COLO829 (cell line): Measurements from ENCODE around the gene ULK4.
"Not testable (repeated sequence)": the region's sequence is repeated elsewhere in the genome, so short reads cannot be mapped to it uniquely, and the experiment has no call there.

ENCODE experiments used
- DNase-seq: peaks from one replicate; pipeline ENCODE4 v3.0.0; 2012; ENCODE audit warnings: low spot score

ULK4 gene

DNA sequence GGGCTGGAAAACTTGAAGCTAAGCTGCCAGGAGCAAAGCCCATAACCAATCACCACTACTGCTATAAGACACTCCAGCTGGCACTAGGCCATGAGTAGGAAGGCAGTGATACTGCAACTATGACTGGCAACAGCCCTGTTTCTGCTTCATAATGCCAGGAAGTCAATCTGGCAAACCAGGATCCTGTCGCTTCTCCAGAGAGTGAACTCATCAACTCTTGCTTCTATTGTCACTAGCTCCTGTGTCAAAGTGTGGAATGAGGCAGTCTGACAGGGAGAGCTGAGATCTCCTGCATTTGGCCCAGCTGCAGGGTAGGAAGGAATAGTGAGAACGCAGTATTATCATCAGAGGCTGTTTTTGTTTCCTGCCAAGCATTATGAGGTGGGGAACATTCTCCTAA lies 657.3 kb downstream of the ULK4 start:
- no peak for DNase-seq

DNA sequence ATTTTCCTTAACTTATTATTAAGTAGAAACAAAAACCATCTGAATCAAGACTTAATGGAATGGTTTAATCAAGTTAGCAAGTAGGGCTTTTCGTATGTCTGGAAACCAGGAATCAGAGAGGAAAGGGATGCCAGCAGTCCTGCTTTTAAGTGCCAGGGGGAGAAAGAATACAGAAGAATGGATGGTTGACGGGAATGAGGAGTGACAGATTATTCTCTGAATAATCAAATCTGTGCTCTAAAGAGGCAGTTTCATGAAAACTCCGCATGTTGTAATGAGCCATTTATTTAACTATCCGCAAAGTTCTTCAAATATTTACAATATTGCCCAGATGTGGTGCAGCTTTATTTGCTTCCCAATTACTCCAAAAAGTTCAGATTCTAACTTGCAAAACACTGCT lies 659.6 kb downstream of the ULK4 start:
- DNase-seq = no peak

DNA sequence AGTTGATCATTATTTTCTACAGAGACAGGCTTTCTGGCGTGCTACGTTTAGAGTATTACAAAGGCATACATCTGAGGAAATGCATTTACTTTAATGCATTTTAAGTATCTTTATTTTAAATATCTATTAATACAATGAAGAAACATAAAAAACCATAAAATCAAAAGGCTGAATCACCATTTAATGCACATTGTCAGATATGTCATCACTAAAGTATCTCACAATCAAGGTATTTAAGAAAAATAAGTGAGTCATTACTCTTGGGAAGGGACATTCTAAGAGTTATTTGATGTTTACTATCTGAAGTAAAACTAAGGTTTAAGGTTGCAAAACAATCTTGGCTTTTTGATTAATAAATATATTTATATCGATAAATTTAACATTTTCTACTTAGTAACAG lies 660.4 kb downstream of the ULK4 start:
- DNase-seq = no peak

DNA sequence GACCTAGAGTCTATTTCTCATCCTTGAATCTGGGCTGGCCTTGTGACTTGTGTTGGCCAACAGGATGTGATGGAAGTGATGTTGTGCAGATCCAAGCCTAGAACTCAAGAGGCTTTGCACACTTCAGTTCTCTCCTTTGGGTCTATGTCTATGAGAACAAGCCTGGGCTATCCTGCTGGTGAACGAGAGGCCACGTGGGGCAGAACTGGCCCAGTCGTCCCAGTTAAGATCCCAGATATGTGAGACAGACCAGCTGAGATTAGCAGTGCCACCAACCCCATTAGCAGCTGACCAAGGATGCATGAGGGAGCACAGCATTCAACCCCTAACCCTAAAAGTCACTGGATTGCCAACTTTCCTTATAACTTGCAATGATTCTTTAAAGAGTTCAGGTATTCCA lies 662.9 kb downstream of the ULK4 start:
- DNase-seq = no peak

DNA sequence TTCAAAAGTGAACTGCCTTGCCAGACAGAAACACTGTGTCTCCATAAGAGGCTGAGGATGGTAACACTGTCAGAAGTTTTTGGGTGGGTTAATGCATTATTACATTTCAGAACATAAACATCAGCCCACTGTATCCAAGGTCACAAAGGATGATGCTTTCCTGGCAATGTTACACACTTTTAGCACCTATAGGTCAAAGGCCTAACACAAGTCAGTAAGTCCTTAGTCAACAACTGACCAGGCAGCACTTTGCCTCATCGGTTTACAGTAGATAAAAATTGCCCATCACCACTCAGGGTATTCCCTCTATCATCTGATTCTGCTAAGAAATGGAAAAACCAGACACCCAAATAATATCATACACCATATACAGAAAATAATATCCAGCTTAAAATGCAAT lies 664.2 kb downstream of the ULK4 start:
- DNase-seq = no peak

DNA sequence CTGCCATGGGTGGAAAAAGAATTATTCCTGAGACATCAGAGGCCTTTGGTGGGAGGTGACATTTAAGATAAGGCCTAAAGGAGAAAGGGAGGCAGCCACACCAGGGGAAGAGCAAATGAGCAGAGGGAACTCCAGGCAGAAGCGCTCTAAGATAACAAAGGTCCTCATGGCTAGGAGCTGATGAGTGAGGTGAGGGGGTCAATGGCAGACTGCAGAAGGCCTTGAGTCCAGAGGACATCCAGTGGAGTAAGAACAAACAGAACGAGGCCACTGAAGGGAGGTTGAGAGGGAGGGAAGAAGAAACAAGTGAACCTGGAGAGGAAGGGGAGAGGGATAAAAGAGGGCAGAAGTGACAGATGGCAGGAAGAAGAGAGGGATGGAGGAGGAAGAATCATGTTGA lies 665.3 kb downstream of the ULK4 start:
- no peak for DNase-seq

DNA sequence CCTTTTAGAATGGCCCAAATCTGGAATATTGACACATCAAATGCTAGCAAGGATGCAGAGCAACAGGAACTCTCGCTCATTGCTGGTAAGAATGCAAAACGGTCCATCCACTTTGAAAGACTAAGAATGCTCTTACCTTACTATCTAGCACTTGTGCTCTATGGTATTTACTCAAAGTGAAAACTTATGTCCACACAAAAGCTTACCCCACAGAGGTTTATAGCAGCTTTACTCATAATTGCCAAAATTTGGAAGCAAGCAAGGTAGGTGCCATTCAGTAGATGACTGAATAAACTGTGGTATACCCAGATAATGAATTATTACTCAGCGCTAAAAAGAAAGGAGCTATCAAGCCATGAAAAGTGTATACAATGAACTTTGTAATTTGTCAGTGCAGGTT lies 666.2 kb downstream of the ULK4 start:
- DNase-seq = no peak

DNA sequence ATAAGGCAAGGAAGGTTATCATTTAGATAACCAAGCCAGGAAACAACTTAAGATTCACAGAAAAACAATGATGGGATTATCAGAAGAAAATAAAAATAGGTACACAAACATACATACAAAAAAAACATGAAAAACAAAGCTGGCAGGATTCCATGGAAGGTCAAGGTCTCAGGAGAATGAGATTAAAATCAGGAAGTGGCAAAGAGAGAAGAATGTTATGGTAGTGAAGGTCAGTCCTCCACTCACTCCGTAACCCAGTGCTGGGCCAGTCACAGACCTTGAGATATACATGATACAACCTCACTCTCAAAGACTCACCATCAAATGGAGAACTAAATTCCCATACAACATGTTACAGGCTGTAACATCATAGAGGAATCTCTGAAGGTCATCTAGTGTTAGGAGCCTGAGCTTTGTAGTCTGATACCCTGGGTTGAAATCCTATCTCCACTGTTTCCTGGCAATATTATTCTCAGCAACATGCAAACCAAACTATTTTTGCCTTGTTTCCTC lies 668.7 kb downstream of the ULK4 start:
- DNase-seq = no peak

DNA sequence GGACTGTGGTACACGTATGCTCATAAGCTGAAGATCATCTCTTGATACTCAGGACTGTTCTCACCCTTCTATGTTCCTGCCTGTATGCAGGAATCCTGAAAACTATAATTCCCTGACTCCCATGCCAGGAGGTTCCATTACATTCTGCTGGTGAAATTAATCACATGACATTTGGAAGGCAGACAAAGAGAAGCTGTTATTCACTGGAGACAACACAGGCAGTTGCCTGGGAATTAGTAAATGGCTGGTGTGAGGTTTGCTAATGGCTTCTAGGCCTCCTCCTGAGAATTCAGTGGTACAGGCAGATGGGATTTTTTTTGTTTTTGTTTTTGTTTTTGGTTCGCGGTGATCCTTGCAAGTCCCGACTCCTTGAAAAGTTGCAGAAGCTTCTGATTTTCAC lies 671.2 kb downstream of the ULK4 start:
- DNase-seq = peak; percentile 81

DNA sequence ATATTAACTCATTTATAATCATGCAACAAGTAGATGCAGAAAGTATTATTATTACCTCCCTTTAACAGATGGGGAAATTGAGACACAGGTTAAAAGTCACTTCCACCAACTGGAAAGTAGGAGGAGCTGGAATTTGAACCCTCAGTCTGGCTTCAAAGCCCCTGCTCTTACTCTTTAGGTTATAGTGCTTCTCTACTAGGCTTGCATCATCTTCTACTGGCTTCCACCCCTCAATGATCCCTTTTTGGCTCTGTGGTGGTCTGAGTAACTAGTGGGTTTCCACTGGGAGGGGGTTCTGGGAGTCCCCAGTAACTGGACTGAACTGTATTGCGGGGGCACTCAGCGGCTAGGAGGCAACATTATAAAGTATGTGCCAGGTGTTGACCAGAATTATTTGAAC lies 671.6 kb downstream of the ULK4 start:
- DNase-seq = no peak

DNA sequence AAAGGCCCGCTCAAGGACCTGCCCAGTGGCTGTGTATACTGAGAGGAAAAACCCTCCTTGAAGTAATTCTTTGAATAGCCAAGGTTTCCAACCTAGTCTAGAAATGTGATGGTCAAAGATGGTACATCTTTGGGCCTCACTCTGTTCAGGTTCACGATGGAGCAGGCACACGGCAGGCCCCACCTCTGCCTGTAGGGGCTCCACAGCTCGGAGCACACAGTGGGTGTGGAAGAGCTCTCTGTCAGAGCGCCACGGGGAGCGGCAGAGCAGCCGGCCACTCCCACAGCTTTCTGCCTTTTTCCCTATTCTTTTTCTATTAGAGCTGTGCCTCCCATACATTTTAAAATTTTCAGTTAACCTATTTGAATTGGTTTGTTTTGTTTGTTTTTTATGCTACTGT lies 673.1 kb downstream of the ULK4 start:
- no peak for DNase-seq

DNA sequence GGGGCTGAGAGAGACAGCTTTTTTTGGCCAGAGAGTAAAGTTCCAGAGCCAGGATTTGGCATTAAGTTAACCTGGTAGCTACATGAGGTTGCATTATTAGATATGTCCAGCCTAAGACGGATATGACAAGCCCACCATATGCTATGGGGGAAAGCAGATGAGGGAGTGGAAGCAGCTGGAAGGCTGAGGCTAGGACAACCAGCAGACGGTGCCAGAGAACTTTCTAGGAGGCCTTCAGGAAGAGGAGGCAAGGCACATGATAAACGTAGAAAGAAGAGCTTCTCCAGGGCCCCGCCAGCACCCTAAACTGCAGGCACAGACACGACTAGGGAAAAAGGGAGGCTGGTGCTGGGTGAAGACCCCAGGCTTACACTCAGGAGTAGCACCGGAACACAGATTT lies 675.6 kb downstream of the ULK4 start:
- DNase-seq = no peak

DNA sequence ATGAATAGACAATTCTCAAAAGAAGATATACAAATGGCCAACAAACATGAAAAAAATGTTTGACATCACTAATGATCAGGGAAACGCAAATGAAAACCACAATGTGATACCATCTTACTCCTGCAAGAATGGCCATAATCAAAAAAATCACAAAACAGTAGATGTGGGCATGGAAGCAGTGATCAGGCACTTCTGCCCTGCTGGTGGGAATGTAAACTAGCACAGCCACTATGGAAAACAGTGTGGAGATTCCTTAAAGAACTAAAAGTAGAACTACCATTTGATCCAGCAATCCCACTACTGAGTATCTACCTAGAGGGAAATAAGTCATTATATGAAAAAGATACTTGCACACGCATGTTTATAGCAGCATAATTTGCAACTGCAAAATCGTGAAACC lies 677.0 kb downstream of the ULK4 start:
- DNase-seq = not testable (repeated sequence)

DNA sequence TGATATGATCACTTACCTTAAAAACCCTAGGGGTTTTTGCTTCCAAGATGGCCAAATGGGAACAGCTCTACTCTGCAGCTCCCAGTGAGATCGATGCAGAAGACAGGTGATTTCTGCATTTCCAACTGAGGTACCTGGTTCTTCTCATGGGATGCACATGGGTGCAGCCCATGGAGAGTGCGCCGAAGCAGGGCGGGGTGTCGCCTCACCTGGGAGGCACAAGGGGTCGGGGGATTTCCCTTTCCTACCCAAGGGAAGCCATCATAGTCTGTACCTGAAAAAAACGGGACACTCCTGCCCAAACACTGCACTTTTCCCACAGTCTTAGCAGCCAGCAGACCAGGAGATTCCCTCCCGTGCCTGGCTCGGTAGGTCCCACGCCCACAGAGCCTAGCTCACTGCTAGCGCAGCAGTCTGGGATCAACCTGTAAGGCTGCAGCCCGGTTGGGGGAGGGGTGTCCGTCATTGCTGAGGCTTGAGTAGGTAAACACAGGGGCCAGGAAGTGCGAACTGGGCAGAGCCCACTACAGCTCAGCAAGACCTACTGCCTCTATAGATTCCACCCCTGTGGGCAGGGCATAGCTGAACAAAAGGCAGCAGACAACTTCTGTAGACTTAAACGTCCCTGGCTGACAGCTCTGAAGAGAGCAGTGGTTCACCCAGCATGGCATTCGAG lies 684.0 kb downstream of the ULK4 start:
- no peak for DNase-seq

DNA sequence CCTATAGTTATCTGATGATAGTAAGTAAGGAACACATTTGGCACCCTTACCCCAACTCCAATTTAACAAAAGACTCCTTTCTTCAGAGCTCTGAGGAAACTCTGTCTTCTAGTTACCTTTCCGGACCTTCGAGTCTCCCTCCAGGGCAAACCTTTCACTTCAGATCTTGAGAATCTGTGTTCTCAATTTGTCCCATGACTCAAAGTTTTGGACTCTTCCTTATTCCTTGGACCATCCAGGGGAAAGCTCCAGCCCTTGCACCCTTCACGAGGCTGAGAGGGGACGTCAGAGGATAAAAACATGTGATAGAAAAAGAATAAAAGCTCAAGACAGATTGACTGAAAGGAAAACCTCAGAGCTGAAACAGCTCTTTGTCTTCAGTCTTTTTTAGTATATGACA lies 685.7 kb downstream of the ULK4 start:
- DNase-seq = peak; percentile 99

DNA sequence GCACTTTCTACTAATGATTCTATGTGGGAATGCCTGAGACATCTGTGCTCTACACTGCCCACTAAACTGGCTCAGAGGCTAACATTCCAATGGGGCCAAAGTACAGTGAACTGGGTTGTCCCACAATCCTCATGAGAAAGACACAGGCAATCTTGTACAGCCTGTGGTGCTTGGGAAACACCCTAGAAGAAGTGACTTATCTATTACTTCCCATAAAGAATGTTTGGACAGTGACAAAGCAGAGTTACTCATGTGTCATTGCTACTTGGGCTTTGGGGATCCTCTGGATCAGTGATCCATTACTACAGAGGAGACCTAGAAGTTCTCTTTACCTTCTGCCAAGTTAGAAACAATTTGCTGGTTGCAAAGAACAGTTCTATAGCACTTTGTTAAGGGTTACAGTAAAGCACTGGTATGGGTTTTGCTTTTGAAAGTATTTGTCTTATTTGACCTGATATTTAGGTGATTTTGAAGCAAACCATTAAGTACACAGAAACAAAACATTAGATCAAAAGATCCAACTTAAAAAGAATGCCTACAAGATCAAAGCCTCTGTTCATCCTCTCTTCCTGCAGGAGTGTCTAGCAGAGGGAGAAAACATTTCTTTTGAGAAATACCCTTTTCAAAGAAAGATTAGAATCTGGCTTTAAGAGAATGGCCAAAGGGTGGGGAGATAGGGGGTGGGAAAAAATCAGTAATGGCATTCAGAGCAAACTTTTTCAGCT lies 686.8 kb downstream of the ULK4 start:
- peak; percentile 30 for DNase-seq

DNA sequence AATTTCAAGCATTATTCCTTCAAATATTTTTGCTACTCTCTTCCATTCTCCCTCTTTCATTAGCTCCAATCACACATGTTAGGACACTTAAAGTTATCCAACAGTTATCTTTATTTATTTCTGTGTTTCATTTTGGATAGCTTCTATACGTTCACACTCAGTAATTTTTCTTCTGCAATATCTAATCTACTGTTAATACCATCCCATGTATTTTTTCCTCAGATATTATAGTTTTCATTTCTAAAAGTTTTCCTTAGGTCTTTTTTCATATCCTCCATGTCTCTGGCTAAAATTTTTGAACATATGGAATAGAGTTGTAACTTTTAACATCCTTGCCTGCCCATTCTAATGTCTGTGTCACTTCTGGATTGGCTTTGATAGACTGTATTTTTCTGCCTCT lies 689.2 kb downstream of the ULK4 start:
- no peak for DNase-seq

DNA sequence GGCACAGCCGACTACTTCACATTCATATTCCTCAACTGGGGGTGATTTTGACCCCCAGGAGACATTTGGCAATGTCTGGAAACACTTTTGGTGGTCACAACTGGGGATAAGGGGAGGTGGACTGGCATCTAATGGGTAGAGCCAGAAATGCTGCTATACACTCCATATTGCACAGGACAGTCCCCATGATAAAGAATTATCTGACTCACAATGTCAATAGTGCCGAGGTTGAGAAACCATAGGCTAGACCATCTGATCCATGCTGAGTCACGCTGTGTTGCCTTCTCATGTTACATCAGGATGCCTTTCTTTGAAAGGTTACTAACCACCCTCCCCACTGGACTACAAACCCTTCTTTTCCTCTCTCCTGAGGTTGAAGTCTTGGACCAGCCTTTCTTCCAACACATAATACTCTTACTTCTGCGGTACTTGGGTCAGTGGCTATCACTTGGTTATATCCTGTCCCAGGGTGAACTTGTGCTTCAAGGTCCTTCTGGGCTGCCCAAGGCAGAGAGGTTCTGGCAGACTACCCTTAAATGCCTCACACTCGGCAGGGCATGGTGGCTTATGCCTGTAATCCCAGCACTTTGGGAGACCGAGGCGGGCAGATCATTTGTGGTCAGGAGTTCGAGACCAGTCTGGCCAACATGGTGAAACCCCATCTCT lies 693.8 kb downstream of the ULK4 start:
- DNase-seq = peak; percentile 93

DNA sequence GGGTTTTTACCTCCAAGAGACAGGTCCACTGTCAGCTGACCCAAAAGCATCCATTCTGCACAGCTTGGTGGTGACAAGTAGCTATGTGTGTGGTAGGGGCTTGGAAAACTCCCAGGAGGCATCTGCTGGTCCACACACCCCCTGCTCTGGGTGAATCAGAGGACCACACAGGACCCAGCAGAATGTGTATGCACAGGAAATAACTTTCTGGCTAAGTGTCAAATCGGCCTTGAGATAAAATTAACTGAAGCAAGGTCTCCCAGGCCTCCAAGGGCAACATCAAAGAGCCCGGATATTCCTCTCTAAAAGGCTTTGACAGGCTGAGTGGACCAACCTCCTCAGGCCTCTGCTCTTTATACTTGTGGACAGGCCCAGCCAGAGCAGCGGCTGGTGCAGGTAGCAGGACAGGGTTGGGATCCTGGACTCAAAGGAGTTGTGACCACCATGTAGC lies 696.1 kb downstream of the ULK4 start:
- DNase-seq = peak; percentile 45

DNA sequence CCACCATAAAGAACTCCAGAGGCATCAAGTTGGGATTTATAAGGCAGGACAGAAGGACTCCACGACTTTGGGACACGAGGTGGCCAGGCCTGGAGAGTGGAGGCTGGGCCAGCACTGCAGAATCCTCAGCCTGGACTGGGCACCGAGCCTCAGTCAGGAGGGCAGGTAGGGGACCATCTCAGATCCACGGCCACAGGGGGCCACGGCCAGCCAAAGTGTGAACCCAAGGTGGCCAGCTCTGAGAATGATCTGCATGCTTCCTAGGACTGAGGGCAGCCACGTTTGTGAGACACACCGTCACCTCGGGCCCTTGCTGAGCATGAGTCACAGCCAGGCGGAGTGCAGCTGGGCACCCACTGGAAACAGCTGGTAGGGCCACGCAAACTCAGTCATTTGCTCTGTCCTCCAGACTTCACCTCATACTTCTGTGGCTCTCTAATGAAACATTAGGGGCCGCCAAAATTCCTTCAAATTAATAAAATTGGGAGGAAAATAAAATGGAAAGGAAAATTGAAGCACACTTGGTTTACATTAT lies 696.8 kb downstream of the ULK4 start:
- no peak for DNase-seq

DNA sequence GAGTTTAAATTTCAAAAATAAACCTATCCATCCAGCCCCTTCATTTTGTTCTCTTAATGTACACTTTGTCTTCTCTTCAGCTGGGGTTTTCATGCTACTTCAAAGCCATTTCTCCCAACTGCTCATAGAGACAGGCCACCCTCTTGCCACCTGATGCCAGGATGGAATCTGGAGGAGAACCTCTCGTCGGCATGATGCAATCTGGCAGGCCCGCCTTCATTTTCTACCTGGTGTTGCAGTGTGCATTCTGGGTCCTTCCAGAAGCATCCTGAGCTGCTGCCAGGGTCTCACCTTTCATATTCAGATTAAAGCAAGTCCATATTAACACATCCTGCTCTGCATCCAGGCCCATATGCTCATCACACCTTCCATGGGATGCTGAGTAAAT lies 701.8 kb downstream of the ULK4 start:
- no peak for DNase-seq

DNA sequence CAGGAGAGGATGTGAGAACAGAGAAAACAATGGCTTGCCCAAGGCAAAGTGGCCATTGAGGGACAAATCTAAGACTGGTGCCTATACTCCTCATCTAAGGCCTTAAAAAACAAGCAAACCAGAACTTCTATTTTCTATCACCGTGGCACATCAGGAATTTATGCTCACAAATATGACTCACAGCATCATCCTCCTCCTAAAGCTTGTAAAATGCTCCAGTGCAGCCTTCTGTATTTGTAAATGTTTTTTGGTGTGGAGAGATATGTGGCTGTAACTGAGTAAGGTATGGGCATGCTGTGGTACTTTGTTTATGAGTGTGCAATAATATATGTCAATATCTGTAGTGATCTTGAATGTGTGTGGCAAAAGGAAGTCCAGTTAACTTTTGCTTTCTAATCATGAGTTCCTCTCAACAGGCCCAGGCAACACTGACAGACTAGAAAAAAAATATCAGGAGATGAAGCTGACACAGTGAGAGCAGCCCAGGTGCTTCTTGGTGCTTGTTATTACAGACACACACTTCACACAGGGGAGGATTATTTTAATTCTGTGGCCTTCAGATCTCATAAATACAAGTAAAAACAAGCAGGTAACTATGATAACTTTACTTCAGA lies 702.3 kb downstream of the ULK4 start:
- DNase-seq = no peak
